Measurements from ENCODE around the gene MAP4K3.

DNA sequence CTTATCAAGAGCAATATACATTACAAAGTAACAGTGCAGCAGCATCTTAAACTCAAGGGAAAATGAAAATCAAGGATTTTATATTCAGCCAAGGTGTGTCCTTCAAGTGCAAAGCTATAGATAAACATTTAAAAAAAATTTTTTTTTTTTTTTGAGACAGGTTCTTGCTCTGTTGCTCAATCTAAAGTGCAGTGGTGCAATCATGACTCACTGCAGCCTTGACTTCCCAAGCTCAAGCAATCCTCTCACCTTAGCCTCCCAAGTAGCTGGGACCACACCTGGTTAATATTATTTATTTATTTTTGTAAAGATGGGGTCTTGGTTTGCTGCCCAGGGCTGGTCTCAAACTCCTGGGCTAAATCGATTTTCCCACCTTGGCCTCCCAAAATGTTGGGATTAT is 202.3 kb downstream of the MAP4K3 start:
- no peak for TF ChIP-seq POLR2AphosphoS5 (IDR thresholded peaks at IDR 0.05)
- TF ChIP-seq POLR2A (IDR thresholded peaks at IDR 0.05): no peak
- TF ChIP-seq, protein P1, sequence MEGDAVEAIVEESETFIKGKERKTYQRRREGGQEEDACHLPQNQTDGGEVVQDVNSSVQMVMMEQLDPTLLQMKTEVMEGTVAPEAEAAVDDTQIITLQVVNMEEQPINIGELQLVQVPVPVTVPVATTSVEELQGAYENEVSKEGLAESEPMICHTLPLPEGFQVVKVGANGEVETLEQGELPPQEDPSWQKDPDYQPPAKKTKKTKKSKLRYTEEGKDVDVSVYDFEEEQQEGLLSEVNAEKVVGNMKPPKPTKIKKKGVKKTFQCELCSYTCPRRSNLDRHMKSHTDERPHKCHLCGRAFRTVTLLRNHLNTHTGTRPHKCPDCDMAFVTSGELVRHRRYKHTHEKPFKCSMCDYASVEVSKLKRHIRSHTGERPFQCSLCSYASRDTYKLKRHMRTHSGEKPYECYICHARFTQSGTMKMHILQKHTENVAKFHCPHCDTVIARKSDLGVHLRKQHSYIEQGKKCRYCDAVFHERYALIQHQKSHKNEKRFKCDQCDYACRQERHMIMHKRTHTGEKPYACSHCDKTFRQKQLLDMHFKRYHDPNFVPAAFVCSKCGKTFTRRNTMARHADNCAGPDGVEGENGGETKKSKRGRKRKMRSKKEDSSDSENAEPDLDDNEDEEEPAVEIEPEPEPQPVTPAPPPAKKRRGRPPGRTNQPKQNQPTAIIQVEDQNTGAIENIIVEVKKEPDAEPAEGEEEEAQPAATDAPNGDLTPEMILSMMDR (IDR thresholded peaks at IDR 0.05): no peak
